8988T (cell line): Measurements from ENCODE around the gene CPNE5.

Source experiments
- DNase-seq: peaks from one replicate; pipeline ENCODE4 v3.0.0; 2011

CPNE5 gene

GRCh38 chr6:36833182-36833789 is 6.0 kb downstream of the CPNE5 start:
- DNase-seq, result no peak

GRCh38 chr6:36832313-36832712 is 6.9 kb downstream of the CPNE5 start:
- DNase-seq, result no peak

DNA sequence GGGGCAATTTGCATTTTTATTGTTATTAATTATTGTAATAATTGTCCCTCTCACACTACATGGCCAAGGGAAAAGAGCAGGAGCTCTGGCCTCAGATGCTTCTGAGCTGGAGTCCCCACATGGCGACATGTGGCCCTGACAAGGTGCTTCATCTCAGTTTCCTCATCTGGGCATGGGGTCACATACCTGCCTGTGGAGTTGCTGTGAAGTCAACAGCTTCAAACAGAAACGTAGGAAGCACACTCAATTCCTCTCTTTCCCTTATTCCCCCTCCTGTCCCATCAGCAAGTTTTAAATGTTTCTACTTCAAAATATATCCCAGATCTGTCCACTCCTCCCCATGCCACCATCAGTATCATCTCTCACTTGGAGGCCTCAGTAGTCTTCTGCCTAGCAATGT is 8.7 kb downstream of the CPNE5 start:
- DNase-seq, result no peak

GRCh38 chr6:36829919-36830544 is 9.2 kb downstream of the CPNE5 start:
- no peak for DNase-seq

DNA sequence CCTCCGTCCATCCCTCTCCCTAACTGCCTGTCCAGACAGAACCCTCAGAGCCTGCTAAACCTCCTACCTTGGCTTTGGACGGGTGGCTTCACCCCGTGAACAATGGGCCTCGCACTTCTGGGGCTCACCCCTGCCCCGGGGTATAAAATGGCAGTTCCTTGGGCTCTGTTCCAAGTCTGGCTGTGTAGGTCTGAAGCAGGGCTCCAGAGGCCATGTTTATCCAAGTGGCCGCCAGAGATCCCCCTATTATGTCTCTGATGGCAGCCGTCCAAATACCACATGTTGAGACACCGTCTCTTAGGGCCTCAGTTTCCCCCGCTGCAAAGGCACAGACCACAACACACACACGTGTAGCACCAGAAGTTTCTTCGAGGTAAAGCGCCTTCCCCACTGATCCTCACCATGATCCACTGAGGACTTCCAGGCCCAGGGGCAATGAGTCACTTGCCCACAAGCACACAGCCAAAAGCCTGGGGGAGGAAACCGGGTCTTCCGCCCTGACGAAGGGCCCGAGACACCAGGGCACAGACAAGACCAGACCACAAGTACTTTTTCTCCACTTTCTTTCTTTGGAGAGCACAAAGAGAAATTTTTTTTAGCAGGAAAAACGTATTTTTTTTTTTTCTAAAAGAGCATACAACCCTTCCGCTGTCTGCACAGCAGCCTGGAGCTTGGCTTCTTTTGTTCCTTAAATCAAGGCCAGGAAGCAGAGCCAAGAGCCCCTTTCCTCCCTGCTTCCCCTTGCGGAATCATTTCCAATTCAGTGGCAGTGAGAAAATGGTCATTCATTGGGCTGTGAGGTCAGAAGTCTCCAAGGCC is 11.8 kb downstream of the CPNE5 start:
- no peak for DNase-seq

GRCh38 chr6:36826520-36827227 is 12.6 kb downstream of the CPNE5 start:
- DNase-seq, result no peak

GRCh38 chr6:36825994-36826393 is 13.2 kb downstream of the CPNE5 start:
- DNase-seq, result no peak

- no peak for DNase-seq
These were observed 13.8 kb downstream of the CPNE5 start for GRCh38 chr6:36825452-36825851.

GRCh38 chr6:36824253-36824652 is 15.0 kb downstream of the CPNE5 start:
- DNase-seq, result no peak

- no peak for DNase-seq
These were observed 15.7 kb downstream of the CPNE5 start for GRCh38 chr6:36823421-36824096.

- DNase-seq, result no peak
These were observed 16.6 kb downstream of the CPNE5 start for GRCh38 chr6:36822506-36823269.

- no peak for DNase-seq
These were observed 17.5 kb downstream of the CPNE5 start for GRCh38 chr6:36821581-36822335.

GRCh38 chr6:36820700-36821580 is 18.3 kb downstream of the CPNE5 start:
- no peak for DNase-seq

GRCh38 chr6:36818756-36819155 is 20.5 kb downstream of the CPNE5 start:
- no peak for DNase-seq

DNA sequence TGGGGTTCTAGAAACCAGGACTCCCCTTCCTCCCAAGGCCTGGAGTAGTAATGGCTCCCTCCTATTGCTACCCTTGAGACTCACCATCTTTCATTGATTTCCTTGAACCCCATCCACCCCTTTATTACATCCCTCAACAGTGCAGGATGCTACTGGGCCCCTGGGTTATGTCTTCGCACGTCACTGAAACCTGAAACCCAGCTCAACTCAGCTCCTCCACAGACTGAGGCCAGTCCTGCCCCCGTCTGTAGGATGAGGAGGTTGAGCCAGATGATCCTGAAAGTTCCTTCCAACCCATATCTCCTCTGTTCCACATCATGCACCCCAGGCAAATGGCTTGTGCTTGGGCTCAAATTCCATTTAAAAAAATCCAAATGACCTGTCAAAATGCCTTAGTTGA is 21.4 kb downstream of the CPNE5 start:
- DNase-seq, result no peak

- DNase-seq, result no peak
These were observed 21.9 kb downstream of the CPNE5 start for GRCh38 chr6:36817176-36817817.

GRCh38 chr6:36815962-36816735 is 23.1 kb downstream of the CPNE5 start:
- no peak for DNase-seq

DNA sequence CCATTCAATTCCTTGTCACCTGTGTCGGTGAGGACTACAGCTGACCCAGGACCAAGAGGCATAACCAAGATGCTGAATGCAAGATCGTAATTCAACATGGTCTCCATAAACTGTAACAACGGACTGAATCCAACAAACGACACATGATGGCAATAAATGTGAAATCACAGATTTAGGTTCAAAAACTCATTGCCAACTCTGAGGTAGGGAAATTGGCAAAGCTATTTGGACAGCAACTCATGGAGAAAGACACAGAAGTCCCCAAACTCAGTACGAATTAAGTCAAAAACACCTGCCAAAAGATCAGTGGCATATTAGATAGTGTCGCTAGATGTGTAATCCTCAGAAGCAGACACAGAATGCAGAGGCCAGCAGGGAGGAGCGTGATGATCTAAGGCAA is 25.0 kb downstream of the CPNE5 start:
- no peak for DNase-seq

DNA sequence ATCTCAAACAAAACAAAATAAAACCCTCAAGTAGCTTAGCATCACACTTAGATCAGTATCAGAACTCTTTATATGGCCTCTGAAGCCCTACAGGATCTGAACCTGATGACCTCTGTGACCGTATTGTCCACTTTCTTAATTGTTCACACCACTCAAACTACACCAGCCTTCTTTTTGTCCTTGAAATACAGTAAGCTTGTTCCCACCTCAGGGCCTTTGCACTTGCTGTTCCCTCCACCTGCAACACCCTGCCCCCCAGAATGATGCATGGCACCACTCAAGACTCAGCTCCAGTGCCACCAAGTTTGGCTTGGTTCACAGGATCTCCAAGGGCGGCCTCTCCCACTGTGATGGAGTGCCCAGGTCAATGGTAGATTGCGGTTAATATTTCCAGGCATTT is 25.7 kb downstream of the CPNE5 start:
- DNase-seq, result no peak
